Left ventricle myocardium inferior (tissue), 1 donor: Measurements from ENCODE around the gene HCN4. TPM values are rescaled to one million over a fixed set of nuclear protein-coding genes. Genes with fewer than 3 reads are reported as not detected.

Source experiments
- DNase-seq: peaks from one replicate; pipeline ENCODE4 v3.0.0-alpha.2; 2020
- H3K27ac ChIP-seq: fragments of 200-600 bp; replicated peaks from 2 replicates; pipeline ENCODE4 v1.8.0; 2021
- H3K27me3 ChIP-seq: fragments of 200-600 bp; 2 replicates; pipeline ENCODE4 v1.8.0; 2021; ENCODE audit warnings: low read depth
- H3K36me3 ChIP-seq: fragments of 200-600 bp; 2 replicates; pipeline ENCODE4 v1.8.0; 2021
- H3K4me1 ChIP-seq: fragments of 200-600 bp; 2 replicates; pipeline ENCODE4 v1.8.0; 2021
- H3K4me3 ChIP-seq: fragments of 200-600 bp; 2 replicates; pipeline ENCODE4 v1.8.0; 2021; ENCODE audit warnings: mild to moderate bottlenecking, moderate library complexity
- H3K9me3 ChIP-seq: fragments of 200-600 bp; replicated peaks from 2 replicates; pipeline ENCODE4 v1.8.0; 2021
- intact Hi-C: fragments of 100-400 bp; cut with micrococcal nuclease; formaldehyde crosslinking; loops from one replicate; pipeline ENCODE4 v1.11.0; 2022
- total RNA-seq: library from RNA; stranded (reverse); fragmentation: NEBNext Ultra II Directional; extraction: Animal tissue kit (Norgen Biotek cat#: 25700); gene quantifications from one replicate; pipeline ENCODE4 v1.2.1, GENCODE V29; 2021
- TF ChIP-seq, protein P1 (sequence below): fragments of 200-600 bp; IDR thresholded peaks from 2 replicates; pipeline ENCODE4 v1.8.0; 2021; ENCODE audit warnings: antibody characterized with exemption, mild to moderate bottlenecking, borderline replicate concordance
- donor health status: DM: no; HTN: yes; CAD: no; lungs with severe emphysema.

The HCN4 gene
- total RNA-seq, 1 donor from 2014 or later: 21.9 TPM

DNA sequence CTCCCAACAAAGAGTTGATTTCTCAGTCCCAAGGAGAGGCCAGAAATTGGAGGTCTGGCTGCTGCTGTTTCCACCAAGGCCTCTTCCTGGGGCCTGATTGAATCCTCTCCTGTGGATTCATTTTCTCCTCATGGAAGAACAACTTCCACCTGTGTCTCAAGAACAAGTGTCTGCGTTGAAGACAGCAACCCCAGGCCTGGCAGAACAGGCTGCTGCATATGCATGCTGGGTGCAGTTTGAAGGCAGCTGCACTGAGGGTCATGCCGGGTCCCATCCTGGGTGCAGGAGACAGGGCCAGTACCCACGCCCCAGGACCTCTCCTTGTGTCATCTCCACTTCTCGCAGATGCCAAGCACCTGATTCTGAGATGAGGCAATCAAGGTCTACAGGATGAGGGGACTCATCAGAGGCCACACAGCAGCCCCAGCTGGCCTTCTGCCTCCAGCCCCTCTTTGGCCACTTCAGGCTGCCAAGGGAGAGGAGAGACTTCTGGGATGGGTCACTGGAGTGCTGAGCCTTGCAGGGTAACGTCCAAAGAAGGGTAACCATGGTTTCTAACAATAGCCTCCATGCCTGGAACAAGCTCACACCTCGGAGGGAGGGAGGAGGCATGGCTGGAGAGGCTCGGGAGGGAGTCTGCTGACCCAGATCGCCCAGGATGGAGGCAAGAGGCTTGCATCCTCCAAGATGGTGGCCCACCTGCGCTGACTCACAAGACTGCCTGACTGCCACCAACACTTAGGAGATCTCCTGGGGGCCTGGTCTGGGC is 30.0 kb downstream of the HCN4 start:
- Histone ChIP-seq H3K27me3 (no peaks in the 10 kb centered on the region), H3K9me3 (peaks cover 3% of the 10 kb centered on the region), H3K27ac (no peak overlapping the region), H3K4me3 (no peak overlapping the region), H3K4me1 (peaks cover 35% of the 10 kb centered on the region), H3K36me3 (no peaks in the 10 kb centered on the region)
- no peak for DNase-seq
- intact Hi-C loops: no loop called here
- TF ChIP-seq, protein P1, sequence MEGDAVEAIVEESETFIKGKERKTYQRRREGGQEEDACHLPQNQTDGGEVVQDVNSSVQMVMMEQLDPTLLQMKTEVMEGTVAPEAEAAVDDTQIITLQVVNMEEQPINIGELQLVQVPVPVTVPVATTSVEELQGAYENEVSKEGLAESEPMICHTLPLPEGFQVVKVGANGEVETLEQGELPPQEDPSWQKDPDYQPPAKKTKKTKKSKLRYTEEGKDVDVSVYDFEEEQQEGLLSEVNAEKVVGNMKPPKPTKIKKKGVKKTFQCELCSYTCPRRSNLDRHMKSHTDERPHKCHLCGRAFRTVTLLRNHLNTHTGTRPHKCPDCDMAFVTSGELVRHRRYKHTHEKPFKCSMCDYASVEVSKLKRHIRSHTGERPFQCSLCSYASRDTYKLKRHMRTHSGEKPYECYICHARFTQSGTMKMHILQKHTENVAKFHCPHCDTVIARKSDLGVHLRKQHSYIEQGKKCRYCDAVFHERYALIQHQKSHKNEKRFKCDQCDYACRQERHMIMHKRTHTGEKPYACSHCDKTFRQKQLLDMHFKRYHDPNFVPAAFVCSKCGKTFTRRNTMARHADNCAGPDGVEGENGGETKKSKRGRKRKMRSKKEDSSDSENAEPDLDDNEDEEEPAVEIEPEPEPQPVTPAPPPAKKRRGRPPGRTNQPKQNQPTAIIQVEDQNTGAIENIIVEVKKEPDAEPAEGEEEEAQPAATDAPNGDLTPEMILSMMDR: no peak

DNA sequence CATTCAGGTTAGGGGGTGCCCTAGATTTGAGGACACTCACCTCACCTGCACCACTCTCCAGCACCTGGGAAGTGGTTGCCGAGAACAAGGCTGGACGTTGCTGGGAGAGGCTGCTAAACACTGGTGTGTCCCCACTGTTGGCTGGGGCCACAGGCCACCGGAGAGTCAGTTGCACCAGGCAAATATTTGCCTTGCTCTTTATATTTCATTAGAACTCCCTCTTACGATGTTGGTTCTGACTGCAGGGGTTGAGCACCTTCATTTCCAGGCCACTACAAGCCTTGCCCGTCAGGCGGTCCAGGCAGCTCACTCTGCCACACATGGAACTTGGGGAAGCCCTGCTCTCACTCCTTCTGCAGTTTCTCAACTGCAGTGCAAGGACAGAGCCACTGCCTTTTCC is 30.7 kb downstream of the HCN4 start:
- TF ChIP-seq, protein P1: no peak
- Histone ChIP-seq H3K9me3 (peaks cover under 1% of the 10 kb centered on the region), H3K27me3 (no peaks in the 10 kb centered on the region), H3K36me3 (no peaks in the 10 kb centered on the region), H3K4me1 (peaks cover 35% of the 10 kb centered on the region), H3K4me3 (no peak overlapping the region), H3K27ac (no peak overlapping the region)
- DNase-seq: no peak
- intact Hi-C loops: no loop called here

DNA sequence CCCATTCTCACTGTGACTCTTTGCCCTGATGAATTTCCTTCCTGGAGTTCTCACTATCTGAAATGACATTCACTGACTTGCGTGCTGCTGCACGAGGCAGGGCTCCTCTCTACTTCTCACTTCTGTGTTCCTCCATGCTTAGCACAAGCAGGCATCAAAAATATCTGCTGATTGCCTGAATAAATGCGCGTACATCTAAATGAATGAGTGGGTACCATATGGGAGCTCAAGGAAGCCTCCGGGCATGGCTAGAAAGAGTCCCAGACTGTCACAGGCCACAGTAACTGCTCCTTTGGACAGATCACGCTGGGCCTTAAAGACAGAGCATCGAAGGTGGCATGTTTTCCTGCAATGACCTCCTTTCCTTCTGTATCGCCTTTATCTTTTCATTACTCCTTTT is 31.6 kb downstream of the HCN4 start:
- Histone ChIP-seq H3K9me3 (no peaks in the 10 kb centered on the region), H3K27me3 (no peaks in the 10 kb centered on the region), H3K4me3 (no peak overlapping the region), H3K4me1 (peaks cover 28% of the 10 kb centered on the region), H3K27ac (no peak overlapping the region), H3K36me3 (no peaks in the 10 kb centered on the region)
- DNase-seq: no peak
- TF ChIP-seq, protein P1: no peak
- intact Hi-C loops: no loop called here

DNA sequence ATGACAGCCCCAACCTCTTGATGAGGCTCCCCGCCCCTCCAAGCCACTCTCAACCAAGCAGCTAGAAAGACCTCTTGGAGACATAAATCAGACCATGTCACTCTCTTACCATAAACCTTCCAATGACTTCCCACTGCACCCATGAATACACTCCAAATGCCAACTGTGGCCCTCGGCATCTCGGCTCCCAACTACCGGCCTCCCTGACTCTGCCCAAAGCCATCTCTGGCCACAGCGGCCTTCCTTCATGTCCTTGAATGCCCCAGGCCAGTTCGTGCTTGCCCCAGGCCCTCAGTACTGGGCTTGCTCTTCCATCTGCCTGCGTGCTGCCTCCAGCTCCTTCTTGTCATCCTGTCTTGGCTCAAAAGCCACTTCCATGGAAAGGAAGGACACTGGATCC is 32.0 kb downstream of the HCN4 start:
- H3K9me3 ChIP-seq: no peaks in the 10 kb centered on the region
- H3K36me3 ChIP-seq: no peaks in the 10 kb centered on the region
- DNase-seq: no peak
- peaks cover 24% of the 10 kb centered on the region for H3K4me1 ChIP-seq
- H3K4me3 ChIP-seq: no peak overlapping the region
- no peaks in the 10 kb centered on the region for H3K27me3 ChIP-seq
- no peak overlapping the region for H3K27ac ChIP-seq
- intact Hi-C loops: no loop called here
- TF ChIP-seq, protein P1: no peak

DNA sequence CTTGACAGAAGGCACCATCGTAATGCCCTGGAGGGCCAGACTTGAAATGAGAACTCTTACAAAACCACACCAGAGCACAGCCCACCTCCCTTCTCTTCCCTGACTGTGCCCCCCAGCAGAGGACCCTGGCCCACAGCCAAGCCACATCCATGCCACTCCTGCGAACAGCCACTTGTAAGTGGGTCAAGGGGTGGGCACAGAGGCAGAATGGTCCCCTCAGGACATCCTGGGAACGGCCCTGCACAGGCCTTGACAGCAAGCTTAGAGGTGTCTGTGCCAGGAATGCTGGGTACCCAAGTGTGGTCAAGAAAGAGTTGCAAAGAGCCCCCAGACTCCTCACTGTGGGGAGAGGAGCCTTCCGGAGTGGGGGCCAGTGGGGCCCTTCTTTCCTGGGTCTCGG is 33.3 kb downstream of the HCN4 start:
- Histone ChIP-seq H3K36me3 (no peaks in the 10 kb centered on the region), H3K27ac (no peak overlapping the region), H3K4me3 (no peak overlapping the region), H3K9me3 (no peaks in the 10 kb centered on the region), H3K27me3 (no peaks in the 10 kb centered on the region), H3K4me1 (peaks cover 30% of the 10 kb centered on the region)
- no peak for DNase-seq
- TF ChIP-seq, protein P1: no peak
- intact Hi-C loops: no loop called here
